OCI-LY1 (cell line): ENCODE results near the gene SSH2.

Experiments
- H2AFZ ChIP-seq: fragments of 200-600 bp; sonication (generic), shearing (Covaris generic); 2 replicates; pipeline ENCODE4 v1.6.0; 2014; ENCODE audit warnings: antibody characterized with exemption, mild to moderate bottlenecking, low read length
- H3F3A ChIP-seq: fragments of 200-600 bp; sonication (generic), shearing (Covaris generic); 2 replicates; pipeline ENCODE4 v1.6.0; 2014; ENCODE audit warnings: mild to moderate bottlenecking, antibody characterized with exemption, low read length, moderate library complexity; ENCODE audit not compliant: insufficient read depth
- H3K27ac ChIP-seq: fragments of 200-600 bp; sonication (generic); 2 replicates; pipeline ENCODE4 v1.5.1; 2014; ENCODE audit warnings: low read length, mixed run types, mild to moderate bottlenecking, low read depth; ENCODE audit not compliant: poor library complexity, severe bottlenecking
- H3K27me3 ChIP-seq: fragments of 200-600 bp; sonication (generic); 2 replicates; pipeline ENCODE4 v1.6.0; 2014; ENCODE audit warnings: antibody characterized with exemption, mild to moderate bottlenecking, low read length, moderate library complexity; ENCODE audit not compliant: insufficient read depth
- H3K36me3 ChIP-seq: fragments of 200-600 bp; sonication (generic); 2 replicates; pipeline ENCODE4 v1.6.1; 2014; ENCODE audit warnings: mild to moderate bottlenecking, antibody characterized with exemption, low read length, moderate library complexity, mixed read lengths; ENCODE audit not compliant: insufficient read depth
- H3K4me1 ChIP-seq: fragments of 200-600 bp; sonication (generic); 2 replicates; pipeline ENCODE4 v1.5.1; 2014; ENCODE audit warnings: mild to moderate bottlenecking, low read length, moderate library complexity; ENCODE audit not compliant: insufficient read depth, severe bottlenecking
- H3K4me2 ChIP-seq: fragments of 200-600 bp; sonication (generic), shearing (Covaris generic); 2 replicates; pipeline ENCODE4 v1.6.1; 2014; ENCODE audit warnings: low read length
- H3K4me3 ChIP-seq: fragments of 200-600 bp; sonication (generic); 2 replicates; pipeline ENCODE4 v1.5.1; 2014; ENCODE audit warnings: low read length, low read depth, mild to moderate bottlenecking, mixed read lengths; ENCODE audit not compliant: poor library complexity, severe bottlenecking
- H3K79me2 ChIP-seq: fragments of 200-600 bp; shearing (Covaris generic); 2 replicates; pipeline ENCODE4 v1.6.1; 2016; ENCODE audit warnings: mixed run types, low read length, mixed read lengths; ENCODE audit not compliant: insufficient read depth
- H3K9ac ChIP-seq: fragments of 200-600 bp; sonication (generic), shearing (Covaris generic); 2 replicates; pipeline ENCODE4 v1.6.1; 2014; ENCODE audit warnings: mild to moderate bottlenecking, low read length, mixed read lengths
- H3K9me2 ChIP-seq: fragments of 200-600 bp; sonication (generic), shearing (Covaris generic); 2 replicates; pipeline ENCODE4 v1.6.1; 2014; ENCODE audit warnings: low read depth, mild to moderate bottlenecking, low read length, mixed read lengths
- H3K9me3 ChIP-seq: fragments of 200-600 bp; shearing (Covaris generic); 2 replicates; pipeline ENCODE4 v1.6.1; 2014; ENCODE audit warnings: low read length, mixed read lengths
- H4K20me1 ChIP-seq: fragments of 200-600 bp; sonication (generic), shearing (Covaris generic); 2 replicates; pipeline ENCODE4 v1.6.0; 2016; ENCODE audit warnings: mild to moderate bottlenecking, low read length; ENCODE audit not compliant: insufficient read depth
- CTCF ChIP-seq: fragments of 200-600 bp; sonication (generic), shearing (Covaris generic); IDR thresholded peaks from 2 replicates; pipeline ENCODE4 v1.5.1; 2017; ENCODE audit warnings: mild to moderate bottlenecking, antibody characterized with exemption, low read length, moderate library complexity, mixed read lengths
- EZH2 ChIP-seq: fragments of 200-600 bp; sonication (generic), shearing (Covaris generic); IDR thresholded peaks from 2 replicates; pipeline ENCODE4 v1.8.0; 2017; ENCODE audit warnings: borderline replicate concordance, mixed run types, mild to moderate bottlenecking, antibody characterized with exemption, low read length, moderate library complexity, mixed read lengths

SSH2 gene

GRCh38 chr17:29764217-29764616 lies 165.8 kb downstream of the SSH2 start:
- Histone ChIP-seq H3K4me1 (peaks cover 55% of the 10 kb centered on the region), H2AFZ (no peak overlapping the region), H3K27ac (peak overlapping the region; percentile 49), H3K9ac (no peak overlapping the region), H4K20me1 (no peaks in the 10 kb centered on the region), H3K36me3 (no peaks in the 10 kb centered on the region; the same call in 1 of the 2 replicates), H3K4me3 (no peak overlapping the region), H3K9me3 (no peaks in the 10 kb centered on the region), H3F3A (0 out of 2 replicates have a peak, but pooled peaks cover 10% of the 10 kb centered on the region), H3K79me2 (peaks cover 16% of the 10 kb centered on the region), H3K27me3 (no peaks in the 10 kb centered on the region), H3K9me2 (no peaks in the 10 kb centered on the region), H3K4me2 (no peak overlapping the region)
- no peak for TF ChIP-seq CTCF
- TF ChIP-seq EZH2 = no peak

- Histone ChIP-seq H3K79me2 (peaks cover 26% of the 10 kb centered on the region), H3K36me3 (peaks cover 2% of the 10 kb centered on the region; the same call in 1 of the 2 replicates), H3K9me2 (no peaks in the 10 kb centered on the region), H3K9me3 (no peaks in the 10 kb centered on the region), H3K9ac (no peak overlapping the region), H3K4me2 (no peak overlapping the region), H3K4me1 (peaks cover 64% of the 10 kb centered on the region), H3F3A (0 out of 2 replicates have a peak, but pooled peaks cover 10% of the 10 kb centered on the region), H3K27ac (peak overlapping the region; percentile 13), H3K4me3 (no peak overlapping the region), H2AFZ (no peak overlapping the region), H4K20me1 (no peaks in the 10 kb centered on the region), H3K27me3 (no peaks in the 10 kb centered on the region)
- TF ChIP-seq CTCF (no peak), EZH2 (no peak)
These were observed 166.8 kb downstream of the SSH2 start for GRCh38 chr17:29763273-29763672.

DNA sequence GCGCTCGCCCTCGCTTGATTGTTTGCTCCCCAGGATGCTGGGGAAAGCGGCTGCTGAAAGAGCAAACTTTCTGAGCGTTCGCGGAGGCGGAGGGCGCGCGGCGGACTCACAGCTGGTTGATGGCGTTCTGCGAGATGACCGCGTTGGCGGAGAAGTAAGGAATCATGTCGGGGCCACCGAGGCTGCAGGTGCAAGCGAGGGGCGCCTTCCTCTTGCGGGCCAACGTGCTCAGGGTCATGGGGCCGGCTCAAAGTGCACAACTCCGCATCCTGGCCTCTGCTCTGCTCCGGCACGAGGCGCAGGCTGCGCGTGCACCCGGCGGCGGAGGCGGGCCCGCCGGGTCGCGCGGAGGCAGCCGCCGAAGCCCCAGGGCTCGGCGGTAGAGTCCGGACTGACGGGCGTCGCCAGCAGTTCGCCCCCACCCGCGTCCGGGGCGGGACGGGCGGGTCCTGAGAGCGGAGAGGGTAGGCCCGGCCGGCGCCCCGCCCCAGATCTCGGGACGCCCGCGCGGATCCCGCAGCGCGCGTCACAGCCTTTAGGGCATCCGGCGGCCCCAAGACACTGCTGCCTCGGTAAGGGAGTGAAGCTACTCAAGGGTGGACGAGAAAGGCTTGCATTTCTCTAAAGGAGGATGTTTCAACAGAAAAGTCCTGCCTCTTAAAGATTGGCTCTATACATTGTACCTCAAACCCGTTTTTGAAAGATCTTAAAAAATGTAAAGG lies 168.8 kb downstream of the SSH2 start:
- Histone ChIP-seq H3K4me1 (peaks cover 63% of the 10 kb centered on the region), H3K36me3 (peaks cover 17% of the 10 kb centered on the region), H2AFZ (no peak overlapping the region), H3K79me2 (peaks cover 37% of the 10 kb centered on the region), H3K4me3 (peak overlapping the region; percentile 79), H3K27ac (peak overlapping the region; percentile 89), H4K20me1 (no peaks in the 10 kb centered on the region), H3K27me3 (no peaks in the 10 kb centered on the region), H3K9me2 (no peaks in the 10 kb centered on the region), H3K9me3 (no peaks in the 10 kb centered on the region), H3K9ac (peak overlapping the region; percentile 94), H3F3A (0 out of 2 replicates have a peak, but pooled peaks cover 10% of the 10 kb centered on the region), H3K4me2 (peak overlapping the region; percentile 87)
- TF ChIP-seq EZH2 (no peak), CTCF (no peak)
